ENCODE data around the gene DPP10. TPM values are rescaled to one million over a fixed set of nuclear protein-coding genes. Genes with fewer than 3 reads are reported as not detected.

DPP10 gene
- total RNA-seq, 1 donor from 2014 or later, result 15.1 TPM

GRCh38 chr2:115290478-115290877 is 848.0 kb downstream of the DPP10 start:
- peaks cover 11% of the 10 kb centered on the region for H3K4me1 Mint-ChIP-seq (ENCODE audit: low read depth, unreplicated experiment)
- no peak overlapping the region for H3K27ac Mint-ChIP-seq (ENCODE audit: unreplicated experiment)
- peaks cover 1% of the 10 kb centered on the region for H3K27me3 Mint-ChIP-seq (ENCODE audit: unreplicated experiment)
- H3K36me3 Mint-ChIP-seq (ENCODE audit: unreplicated experiment), result no peaks in the 10 kb centered on the region
- no peak for DNase-seq
- no peaks in the 10 kb centered on the region for H3K9me3 Mint-ChIP-seq (ENCODE audit: unreplicated experiment)
- TF ChIP-seq, protein P1, sequence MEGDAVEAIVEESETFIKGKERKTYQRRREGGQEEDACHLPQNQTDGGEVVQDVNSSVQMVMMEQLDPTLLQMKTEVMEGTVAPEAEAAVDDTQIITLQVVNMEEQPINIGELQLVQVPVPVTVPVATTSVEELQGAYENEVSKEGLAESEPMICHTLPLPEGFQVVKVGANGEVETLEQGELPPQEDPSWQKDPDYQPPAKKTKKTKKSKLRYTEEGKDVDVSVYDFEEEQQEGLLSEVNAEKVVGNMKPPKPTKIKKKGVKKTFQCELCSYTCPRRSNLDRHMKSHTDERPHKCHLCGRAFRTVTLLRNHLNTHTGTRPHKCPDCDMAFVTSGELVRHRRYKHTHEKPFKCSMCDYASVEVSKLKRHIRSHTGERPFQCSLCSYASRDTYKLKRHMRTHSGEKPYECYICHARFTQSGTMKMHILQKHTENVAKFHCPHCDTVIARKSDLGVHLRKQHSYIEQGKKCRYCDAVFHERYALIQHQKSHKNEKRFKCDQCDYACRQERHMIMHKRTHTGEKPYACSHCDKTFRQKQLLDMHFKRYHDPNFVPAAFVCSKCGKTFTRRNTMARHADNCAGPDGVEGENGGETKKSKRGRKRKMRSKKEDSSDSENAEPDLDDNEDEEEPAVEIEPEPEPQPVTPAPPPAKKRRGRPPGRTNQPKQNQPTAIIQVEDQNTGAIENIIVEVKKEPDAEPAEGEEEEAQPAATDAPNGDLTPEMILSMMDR (IDR thresholded peaks at IDR 0.05; ENCODE audit: partially characterized antibody, unreplicated experiment), result no peak
- H3K4me3 Mint-ChIP-seq (ENCODE audit: unreplicated experiment), result no peak overlapping the region

GRCh38 chr2:115292742-115293141 is 850.3 kb downstream of the DPP10 start:
- no peaks in the 10 kb centered on the region for H3K9me3 Mint-ChIP-seq (ENCODE audit: unreplicated experiment)
- peaks cover 11% of the 10 kb centered on the region for H3K4me1 Mint-ChIP-seq (ENCODE audit: low read depth, unreplicated experiment)
- H3K4me3 Mint-ChIP-seq (ENCODE audit: unreplicated experiment), result no peak overlapping the region
- H3K27me3 Mint-ChIP-seq (ENCODE audit: unreplicated experiment), result peaks cover 1% of the 10 kb centered on the region
- TF ChIP-seq, protein P1 (IDR thresholded peaks at IDR 0.05; ENCODE audit: partially characterized antibody, unreplicated experiment), result no peak
- H3K36me3 Mint-ChIP-seq (ENCODE audit: unreplicated experiment), result no peaks in the 10 kb centered on the region
- no peak for DNase-seq
- H3K27ac Mint-ChIP-seq (ENCODE audit: unreplicated experiment), result no peak overlapping the region

DNA sequence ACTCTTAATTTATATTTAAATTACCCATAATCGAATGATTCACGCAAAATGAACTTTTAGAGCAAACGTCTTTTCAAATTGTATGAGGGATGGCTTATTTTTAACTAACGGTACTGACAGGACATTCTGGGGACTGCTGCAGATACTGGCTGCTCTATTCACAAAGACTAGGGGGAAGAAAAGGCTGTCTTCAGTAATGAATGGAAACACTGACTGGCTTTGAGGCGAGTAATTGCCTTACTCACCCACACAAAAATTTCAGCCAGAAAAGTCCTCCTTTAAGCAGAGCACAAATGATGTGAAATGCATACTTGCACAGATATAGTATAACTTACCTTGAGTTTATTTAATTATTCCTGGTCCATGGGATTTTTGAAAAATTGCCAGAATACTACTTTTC is 852.6 kb downstream of the DPP10 start:
- H3K27me3 Mint-ChIP-seq (ENCODE audit: unreplicated experiment), result peaks cover 1% of the 10 kb centered on the region
- TF ChIP-seq, protein P1 (IDR thresholded peaks at IDR 0.05; ENCODE audit: partially characterized antibody, unreplicated experiment), result no peak
- peaks cover 19% of the 10 kb centered on the region for H3K4me1 Mint-ChIP-seq (ENCODE audit: low read depth, unreplicated experiment)
- no peaks in the 10 kb centered on the region for H3K9me3 Mint-ChIP-seq (ENCODE audit: unreplicated experiment)
- no peak overlapping the region for H3K4me3 Mint-ChIP-seq (ENCODE audit: unreplicated experiment)
- no peak for DNase-seq
- H3K36me3 Mint-ChIP-seq (ENCODE audit: unreplicated experiment), result no peaks in the 10 kb centered on the region
- no peak overlapping the region for H3K27ac Mint-ChIP-seq (ENCODE audit: unreplicated experiment)

GRCh38 chr2:115297056-115297455 is 854.6 kb downstream of the DPP10 start:
- Mint-ChIP-seq H3K36me3 (ENCODE audit: unreplicated experiment) (no peaks in the 10 kb centered on the region), H3K27me3 (ENCODE audit: unreplicated experiment) (peaks cover 1% of the 10 kb centered on the region), H3K4me1 (ENCODE audit: low read depth, unreplicated experiment) (peaks cover 19% of the 10 kb centered on the region)

GRCh38 chr2:115299199-115299598 is 856.8 kb downstream of the DPP10 start:
- Mint-ChIP-seq H3K27me3 (ENCODE audit: unreplicated experiment) (no peaks in the 10 kb centered on the region), H3K9me3 (ENCODE audit: unreplicated experiment) (no peaks in the 10 kb centered on the region), H3K27ac (ENCODE audit: unreplicated experiment) (no peak overlapping the region), H3K4me3 (ENCODE audit: unreplicated experiment) (no peak overlapping the region), H3K36me3 (ENCODE audit: unreplicated experiment) (no peaks in the 10 kb centered on the region), H3K4me1 (ENCODE audit: low read depth, unreplicated experiment) (peaks cover 16% of the 10 kb centered on the region)
- TF ChIP-seq, protein P1 (IDR thresholded peaks at IDR 0.05; ENCODE audit: partially characterized antibody, unreplicated experiment), result no peak
- DNase-seq, result no peak

More at GRCh38 chr2:115297056-115297455, 854.6 kb downstream of the DPP10 start:
- H3K9me3 Mint-ChIP-seq (ENCODE audit: unreplicated experiment), result no peaks in the 10 kb centered on the region
- no peak overlapping the region for H3K27ac Mint-ChIP-seq (ENCODE audit: unreplicated experiment)
- DNase-seq, result no peak
- TF ChIP-seq, protein P1 (IDR thresholded peaks at IDR 0.05; ENCODE audit: partially characterized antibody, unreplicated experiment), result no peak
- H3K4me3 Mint-ChIP-seq (ENCODE audit: unreplicated experiment), result no peak overlapping the region
